ENCODE measurements around the gene TSEN54.
A peak's percentile ranks its signal among the peaks of the same experiment; 100 is the strongest.

TSEN54 gene

DNA sequence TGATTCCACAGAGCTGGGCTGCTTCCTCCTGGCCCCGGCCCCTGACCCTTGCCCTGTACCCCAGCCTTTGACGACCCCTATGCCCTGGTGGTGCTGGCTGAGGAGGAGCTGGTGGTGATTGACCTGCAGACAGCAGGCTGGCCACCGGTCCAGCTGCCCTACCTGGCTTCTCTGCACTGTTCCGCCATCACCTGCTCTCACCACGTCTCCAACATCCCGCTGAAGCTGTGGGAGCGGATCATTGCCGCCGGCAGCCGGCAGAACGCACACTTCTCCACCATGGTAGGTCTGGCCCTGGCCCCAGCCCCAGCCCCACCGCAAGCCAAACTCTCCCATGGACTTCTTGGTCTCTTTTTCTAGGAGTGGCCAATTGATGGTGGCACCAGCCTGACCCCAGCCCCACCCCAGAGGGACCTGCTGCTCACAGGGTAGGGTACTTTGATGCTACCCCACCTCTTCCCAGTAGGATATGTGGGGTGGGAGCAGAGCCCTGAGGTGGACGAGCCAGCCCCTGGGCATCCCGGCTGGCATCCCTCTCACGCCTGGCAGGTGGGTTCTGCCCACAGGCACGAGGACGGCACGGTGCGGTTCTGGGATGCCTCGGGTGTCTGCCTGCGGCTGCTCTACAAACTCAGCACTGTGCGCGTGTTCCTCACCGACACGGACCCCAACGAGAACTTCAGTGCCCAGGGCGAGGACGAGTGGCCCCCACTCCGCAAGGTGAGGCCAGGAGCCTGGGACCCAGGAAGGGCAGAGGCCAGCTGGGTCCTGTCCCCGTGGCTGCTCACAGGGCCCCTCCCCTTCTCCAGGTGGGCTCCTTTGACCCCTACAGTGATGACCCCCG lies 52.3 kb downstream of the TSEN54 start:
- DNase-seq = no peak

DNA sequence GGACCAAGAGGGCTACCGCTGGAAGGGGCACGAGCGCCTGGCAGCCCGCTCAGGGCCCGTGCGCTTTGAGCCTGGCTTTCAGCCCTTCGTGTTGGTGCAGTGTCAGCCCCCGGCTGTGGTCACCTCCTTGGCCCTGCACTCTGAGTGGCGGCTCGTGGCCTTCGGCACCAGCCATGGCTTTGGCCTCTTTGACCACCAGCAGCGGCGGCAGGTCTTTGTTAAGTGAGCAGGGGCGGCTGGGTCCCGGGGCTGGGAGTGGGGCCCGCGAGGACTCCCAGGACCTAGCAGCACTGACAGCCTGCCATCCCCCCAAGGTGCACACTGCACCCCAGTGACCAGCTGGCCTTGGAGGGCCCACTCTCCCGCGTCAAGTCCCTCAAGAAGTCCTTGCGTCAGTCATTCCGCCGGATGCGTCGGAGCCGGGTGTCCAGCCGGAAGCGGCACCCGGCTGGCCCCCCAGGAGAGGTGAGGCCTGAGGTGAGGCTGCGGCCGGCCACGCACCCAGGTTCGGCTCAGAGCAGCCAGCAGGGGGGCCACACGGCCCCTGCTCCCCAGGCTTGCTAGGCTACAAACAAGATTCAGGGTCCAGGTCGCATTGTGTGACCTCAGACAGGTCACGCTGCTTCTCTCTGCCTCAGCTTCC lies 53.8 kb downstream of the TSEN54 start:
- DNase-seq = no peak

DNA sequence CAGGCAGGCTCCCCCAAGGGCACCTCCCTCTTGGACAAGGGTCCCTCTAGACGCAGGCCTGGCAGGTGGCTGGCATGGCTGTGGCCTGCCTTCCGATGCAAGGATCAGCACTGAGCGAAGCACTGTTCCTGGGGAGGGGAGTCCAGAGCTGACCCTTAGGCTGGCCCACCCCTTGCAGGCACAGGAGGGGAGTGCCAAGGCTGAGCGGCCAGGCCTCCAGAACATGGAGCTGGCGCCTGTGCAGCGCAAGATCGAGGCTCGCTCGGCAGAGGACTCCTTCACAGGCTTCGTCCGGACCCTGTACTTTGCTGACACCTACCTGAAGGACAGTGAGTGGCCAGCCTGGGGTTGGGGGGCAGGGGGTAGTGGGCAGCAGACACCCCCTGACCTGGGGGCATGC lies 54.4 kb downstream of the TSEN54 start:
- DNase-seq = no peak

DNA sequence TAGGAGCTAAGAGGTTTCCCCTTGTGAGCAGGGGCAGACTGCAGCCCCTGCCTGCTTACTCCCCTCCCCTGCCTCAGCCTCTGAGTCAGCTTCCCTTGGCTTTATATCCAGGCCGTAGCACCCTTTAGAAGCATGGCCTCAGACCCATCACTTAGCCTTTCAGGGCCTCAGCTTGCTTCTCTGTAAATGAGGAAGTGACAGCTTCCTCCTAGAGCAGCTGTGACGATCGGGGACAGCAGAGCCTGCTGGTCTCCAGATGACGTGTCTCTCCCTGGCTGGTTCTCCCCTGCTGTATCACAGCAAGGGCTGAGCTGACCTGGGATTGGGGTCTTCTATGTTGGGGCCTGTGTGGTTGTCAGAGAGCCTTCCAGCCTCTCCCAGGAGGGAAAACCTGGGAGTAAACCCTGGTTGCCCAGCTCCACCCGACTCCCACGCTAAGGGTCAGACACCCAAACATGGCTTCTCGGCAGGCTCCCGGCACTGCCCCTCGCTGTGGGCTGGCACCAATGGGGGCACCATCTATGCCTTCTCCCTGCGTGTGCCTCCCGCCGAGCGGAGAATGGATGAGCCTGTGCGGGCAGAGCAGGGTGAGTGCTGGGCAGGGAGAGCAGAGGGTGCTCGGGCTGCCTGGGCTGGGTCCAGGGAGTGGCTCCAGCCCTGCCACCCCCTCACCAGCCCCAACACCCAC lies 55.0 kb downstream of the TSEN54 start:
- DNase-seq = peak; percentile 48

DNA sequence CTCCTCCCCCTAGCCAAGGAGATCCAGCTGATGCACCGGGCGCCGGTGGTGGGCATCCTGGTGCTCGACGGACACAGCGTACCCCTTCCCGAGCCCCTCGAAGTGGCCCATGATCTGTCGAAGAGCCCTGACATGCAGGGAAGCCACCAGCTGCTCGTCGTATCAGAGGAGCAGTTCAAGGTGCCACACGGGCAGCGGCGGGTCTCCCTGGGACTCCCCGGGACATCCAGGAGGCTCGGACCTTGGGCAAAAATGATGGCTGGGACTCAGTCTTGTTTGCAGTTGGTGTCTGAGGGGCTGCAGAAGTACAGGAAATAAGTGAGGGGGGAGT lies 55.5 kb downstream of the TSEN54 start:
- no peak for DNase-seq

DNA sequence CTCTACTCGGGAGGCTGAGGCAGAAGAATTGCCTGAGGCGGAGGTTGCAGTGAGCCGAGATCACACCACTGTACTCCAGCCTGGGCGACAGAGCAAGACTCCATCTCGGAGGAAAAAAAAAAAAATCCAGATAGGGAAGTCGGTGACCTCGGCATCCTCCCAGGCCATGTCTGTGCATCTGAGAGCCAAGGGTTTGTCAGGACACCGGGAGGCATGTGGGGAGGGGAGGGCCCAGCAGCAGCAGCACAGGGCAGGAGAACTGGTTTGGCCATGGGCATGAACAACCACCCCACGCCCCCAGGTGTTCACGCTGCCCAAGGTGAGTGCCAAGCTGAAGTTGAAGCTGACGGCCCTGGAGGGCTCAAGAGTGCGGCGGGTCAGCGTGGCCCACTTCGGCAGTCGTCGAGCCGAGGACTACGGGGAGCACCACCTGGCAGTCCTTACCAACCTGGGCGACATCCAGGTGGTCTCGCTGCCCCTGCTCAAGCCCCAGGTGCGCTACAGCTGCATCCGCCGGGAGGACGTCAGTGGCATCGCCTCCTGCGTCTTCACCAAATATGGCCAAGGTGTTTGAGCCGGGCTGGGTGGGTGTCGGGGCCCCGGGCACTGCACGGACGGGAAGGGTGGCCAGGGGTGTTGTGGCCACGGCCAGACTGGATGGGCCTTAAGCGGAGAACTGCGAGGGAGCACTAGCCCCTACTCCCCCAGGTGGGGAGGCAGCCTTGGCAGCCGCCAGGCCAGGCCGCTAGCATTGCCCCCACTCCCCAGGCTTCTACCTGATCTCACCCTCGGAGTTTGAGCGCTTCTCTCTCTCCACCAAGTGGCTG lies 56.6 kb downstream of the TSEN54 start:
- no peak for DNase-seq

DNA sequence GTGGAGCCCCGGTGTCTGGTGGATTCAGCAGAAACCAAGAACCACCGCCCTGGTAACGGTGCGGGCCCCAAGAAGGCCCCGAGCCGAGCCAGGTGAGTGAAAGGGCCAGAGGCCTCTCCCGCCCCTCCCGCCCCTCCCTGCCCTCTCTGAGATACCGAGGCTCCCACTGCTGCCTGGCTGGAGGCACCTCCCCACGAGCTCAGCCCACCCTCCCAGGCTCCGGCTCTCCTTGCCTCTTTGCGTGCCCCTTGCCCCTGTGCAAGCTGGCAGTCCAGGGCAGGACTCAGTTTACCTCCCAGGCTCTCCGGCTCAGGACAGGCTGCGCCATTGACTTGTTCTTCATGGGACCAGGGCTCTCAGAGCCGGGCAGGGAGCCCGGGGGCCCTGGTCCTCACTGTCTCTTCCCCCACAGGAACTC lies 57.2 kb downstream of the TSEN54 start:
- DNase-seq = no peak

DNA sequence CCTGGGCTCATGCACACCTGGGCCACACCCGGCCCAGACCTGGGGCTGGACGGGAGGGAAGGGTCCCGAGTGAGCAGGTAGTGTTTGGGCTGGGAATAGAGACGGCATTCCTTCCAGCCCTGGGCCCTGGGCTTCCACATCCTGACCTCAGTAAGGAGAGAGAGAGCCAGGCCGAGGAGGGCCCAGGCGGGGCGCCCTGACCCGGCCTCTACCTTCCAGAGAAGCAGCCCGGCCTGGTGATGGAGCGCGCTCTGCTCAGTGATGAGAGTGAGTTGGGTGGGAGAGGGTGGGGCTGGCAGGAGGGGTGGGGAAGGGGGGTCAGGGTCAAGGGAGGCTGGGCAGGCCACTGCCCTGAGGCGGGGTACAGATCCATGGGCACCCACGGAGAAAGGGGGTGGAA lies 57.7 kb downstream of the TSEN54 start:
- DNase-seq = no peak

Measured in DMS53 (cell line).